ENCODE results near the gene RAB3A.

DNA sequence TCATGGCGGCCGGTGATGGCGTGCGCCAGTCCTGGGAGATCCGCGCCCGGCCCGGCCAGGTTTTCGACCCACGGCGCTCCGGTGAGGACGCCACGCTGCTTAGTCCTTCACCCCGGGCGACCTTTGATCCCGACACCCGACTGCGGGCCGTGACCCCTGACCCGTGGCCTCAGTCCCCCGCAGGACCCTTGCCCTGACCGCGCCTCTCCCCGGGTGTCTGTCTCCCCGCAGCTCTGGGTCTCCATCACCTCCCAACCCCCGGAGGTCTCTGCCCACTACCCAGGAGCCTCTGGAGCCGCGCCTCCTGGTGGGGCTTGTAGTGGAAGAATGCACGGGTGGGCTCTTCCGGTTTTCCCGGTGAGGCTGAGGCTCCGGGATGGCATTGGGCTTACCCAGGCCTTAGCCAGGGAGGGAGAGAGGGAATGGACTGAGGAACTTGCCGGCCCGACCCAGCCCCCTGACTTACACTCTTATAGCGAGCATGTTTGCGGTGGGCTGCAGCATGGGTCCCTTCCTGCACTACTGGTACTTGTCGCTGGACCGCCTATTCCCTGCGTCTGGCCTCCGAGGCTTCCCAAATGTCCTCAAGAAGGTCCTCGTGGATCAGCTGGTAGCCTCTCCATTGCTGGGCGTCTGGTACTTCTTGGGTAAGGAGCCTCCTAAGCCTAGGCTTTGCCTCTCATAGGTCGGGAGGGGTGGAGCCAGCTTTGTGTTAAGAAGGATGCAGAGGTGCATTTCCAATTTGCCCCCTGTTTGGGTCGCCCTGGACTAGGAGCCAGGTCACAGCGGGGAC, 10.3 kb downstream of the RAB3A start:
- TF ChIP-seq CTCF (conservative IDR thresholded peaks at IDR 0.05) (no peak), EZH2 (IDR thresholded peaks at IDR 0.05; ENCODE audit: low read depth) (no peak)
